Measurements from ENCODE around the gene PRSS3.
"Not testable (repeated sequence)": the region's sequence is repeated elsewhere in the genome, so short reads cannot be mapped to it uniquely, and the experiment has no call there.

DNA sequence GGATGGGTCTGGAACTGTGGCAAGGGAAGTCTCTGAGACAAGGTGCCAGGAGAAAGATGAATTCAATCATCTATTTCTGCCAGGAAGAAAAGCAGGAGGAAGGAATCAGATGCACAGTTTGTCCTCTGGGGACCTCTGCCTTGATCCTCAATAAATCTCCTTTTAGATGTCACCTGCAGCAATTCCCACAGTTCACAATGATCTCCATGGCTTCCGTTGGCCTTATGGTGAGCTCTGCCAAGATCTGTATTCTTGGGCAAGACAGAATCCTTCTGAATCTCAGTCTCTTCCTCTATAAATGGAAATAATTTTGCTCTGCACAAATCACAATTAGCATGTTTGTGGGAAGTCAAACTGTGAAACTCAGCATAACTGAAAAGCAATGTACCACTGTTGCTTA is 1.9 kb upstream of the PRSS3 start:
- not testable (repeated sequence) for TF ChIP-seq SUZ12 (IDR thresholded peaks at IDR 0.05; ENCODE audit: extremely low read depth, insufficient read depth, insufficient read length); YY1 (IDR thresholded peaks at IDR 0.05; ENCODE audit: insufficient read depth, insufficient read length); ZNF274 (IDR thresholded peaks at IDR 0.05; ENCODE audit: low read depth, low read length)
